ENCODE data around the gene CALY.
A peak's percentile ranks its signal among the peaks of the same experiment; 100 is the strongest.

Gene CALY

DNA sequence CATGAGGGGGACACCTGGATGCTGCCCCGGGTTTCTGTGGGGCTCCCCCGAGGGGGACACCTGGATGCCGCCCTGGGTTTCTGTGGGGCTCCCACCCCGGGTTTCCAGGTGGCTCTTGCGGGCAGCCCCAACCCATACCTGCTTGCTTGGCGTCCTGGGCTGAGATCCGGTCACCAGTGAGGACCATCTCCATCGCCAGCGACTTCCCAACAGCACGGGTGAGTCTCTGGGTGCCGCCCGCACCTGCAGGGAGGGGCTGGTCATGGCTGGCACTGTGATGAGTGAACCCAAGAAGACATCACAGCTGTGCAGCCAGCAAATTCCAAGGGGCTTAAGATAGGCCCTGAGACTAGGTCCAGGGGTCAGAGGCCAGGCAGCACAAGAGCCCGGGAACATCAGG lies 30.1 kb upstream of the CALY start:
- no peak for DNase-seq (ENCODE audit: low read depth in 2 of 2, low spot score in 1 of 2)

DNA sequence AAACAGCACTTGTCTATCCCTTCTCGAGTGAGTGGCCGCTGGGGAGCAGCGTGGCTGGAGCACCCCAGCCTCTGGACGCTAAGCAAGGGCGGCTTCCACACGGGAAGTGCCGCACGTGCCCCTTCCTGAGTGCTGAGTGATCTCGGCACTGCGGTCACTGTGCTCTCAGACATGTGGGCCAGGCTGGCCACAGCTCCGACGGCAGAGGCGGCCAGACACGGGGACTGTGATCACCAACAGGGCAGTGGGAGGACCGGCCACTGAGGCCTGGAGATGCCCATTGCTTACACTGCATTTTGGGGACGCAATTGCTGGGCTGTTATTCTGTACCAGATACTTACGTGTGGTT lies 29.4 kb upstream of the CALY start:
- no peak for DNase-seq (ENCODE audit: low read depth in 2 of 2, low spot score in 1 of 2)

DNA sequence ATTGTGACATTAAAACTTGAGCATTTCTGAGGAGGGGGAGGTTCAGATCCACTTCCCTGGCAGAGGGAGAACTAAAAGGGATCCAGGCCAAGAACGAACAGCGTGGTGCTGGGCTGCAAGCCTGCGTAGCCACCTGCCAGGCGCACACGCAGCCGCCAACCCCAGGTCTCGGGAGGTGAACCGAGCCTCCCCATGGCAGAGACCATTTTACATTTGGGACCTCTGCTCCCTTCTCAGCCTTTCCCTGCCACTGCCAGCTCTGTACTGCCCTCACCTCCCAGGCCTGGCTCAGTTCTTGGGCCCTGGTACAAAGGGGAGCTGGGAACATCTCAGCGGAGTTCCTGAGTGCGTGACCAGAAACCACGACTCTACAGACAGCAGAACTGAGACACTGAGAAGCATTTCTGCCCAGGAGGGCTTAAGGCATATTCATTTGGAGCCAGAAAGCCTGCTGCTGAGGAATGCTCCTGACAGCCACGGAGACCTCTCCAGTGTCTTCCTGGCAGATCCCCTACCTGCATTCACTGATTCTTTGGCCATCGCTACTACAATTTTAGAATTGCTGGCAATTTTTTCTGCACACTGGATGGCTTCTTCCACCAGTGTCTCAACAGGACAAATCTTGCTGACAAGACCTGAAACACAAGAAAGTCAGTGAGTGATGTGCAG lies 28.9 kb upstream of the CALY start:
- DNase-seq (ENCODE audit: low read depth in 2 of 2, low spot score in 1 of 2), result no peak

DNA sequence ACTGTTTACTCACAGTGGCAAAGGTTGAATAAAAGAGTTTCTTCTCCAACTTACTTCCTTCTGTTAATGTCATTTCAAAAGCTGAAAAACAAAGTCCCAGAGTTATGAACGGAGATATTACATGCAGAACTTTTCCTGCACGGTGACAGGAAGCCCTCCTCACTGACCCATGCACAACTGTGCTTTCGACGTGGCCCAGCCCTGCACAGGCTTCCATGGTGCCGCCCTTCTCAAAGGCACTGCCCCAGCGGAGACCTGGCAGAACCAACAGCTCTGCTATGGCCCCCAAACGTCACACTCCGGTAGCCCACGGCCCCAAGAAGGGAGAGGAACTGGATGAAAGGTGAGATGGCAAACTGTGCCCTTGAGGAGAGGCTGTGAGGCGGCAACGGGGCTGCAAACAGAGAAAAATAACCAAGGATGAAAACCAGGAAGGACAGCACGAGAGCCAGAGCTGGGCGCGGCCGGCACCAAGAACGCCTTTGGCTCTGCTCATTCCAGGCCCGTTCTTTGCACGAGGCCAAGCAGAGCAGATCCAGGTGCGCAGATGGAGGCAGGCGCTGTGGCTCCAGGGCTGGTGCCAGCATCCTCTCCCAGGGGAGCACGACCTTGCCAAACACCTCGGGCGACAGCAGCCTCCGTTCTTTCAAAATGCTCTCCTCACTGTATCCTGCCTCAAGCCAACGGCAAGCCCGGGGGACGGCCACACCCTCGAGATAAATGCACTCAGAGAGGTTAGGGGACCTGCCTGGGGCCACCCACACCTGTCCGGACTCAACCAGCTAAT lies 28.1 kb upstream of the CALY start:
- no peak for DNase-seq (ENCODE audit: low read depth in 2 of 2, low spot score in 1 of 2)

DNA sequence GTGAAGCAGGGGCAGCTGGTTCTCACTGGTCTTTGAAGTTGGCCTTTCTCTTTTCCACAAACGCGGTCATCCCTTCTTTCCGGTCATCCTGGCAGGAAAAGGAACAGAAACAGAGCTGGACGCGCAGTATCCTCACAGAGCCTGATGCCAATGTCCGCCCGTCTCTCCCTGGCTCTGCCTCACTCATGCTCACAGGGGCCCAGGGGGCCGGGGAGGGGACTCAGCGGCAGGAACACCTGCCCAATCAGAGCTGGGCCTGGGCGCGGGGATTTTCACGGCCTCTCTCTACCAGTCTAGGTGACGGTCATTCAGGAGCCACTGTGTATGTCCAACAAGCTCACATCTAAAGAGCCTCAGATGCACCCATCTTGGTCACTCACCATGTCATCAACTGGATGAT lies 26.1 kb upstream of the CALY start:
- no peak for DNase-seq (ENCODE audit: low read depth in 2 of 2, low spot score in 1 of 2)

DNA sequence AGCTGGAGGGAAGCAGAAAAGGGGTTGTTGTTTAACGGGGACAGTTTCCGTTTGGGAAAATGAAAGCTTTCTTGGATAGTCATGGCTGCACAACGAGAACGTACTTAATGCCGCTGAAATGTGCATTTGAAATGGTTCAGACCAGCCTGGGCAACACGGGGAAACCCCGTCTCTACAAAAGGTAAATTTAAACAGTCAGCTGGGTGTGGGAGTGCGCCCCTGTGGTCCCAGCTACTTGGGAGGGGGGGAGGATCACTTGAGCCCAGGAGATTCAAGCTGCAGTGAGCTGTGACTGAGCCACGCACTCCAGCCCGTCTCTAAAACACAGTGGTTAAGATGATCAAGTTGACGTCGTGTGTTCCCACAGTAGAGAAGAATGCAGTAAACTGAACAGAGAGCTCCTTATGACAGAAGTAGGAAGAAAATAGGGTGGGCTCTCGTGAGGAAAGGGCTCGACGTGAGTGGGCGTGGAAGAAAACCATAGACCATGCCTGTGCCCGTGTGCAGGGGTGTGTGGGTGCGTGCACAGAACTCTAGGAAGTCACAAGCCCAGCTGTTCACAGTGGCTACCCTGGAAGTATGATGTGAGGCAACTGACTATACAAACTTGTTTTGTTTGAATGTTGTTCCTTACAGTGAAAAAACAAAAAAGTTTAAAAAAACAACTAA lies 25.2 kb upstream of the CALY start:
- DNase-seq (ENCODE audit: low read depth in 2 of 2, low spot score in 1 of 2), result no peak

DNA sequence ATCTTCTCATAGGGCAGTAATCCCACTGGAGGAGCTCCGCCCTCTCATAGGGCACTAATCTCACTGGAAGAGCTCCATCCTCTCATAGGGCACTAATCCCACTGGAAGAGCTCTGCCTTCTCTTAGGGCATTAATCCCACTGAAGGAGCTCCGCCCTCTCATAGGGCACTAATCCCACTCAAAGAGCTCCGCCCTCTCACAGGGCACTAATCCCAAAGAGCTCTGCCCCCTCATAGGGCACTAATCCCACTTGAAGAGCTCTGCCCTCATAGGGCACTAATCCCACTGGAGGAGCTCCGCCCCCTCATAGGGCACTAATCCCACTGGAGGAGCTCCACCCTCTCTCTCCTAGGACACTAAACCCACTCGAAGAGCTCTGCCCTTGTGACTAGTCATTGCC lies 24.5 kb upstream of the CALY start:
- no peak for DNase-seq (ENCODE audit: low read depth in 2 of 2, low spot score in 1 of 2)

DNA sequence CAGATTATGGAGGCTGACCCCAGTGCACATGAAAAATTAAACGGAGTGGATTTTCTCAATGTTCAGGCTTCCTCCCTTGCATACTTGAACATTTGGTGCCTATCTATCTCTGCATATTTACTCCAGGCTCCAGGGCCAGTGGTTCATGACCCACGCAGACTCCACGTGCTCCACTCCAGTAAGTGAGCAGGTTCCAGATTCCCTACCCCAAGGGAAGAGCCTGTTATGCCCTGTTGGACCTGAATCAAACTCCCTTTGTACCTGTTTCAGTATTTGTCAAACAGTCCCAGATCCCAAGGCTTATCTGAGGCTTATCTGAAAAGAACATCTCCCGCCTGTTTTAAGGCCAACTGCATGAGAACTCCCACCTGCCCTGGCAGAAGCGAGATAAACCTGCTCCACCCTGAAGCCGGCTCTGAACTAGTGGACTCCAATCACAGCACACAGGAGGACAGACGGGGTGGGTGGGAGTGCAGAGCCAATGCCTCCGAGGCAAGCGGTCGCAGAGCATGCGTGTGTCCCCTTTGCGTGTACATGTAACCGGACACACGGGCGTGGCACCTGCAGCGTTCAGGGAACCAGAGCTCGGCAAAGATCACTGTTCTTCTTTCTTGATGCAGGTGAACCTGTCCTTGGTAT lies 23.4 kb upstream of the CALY start:
- no peak for DNase-seq (ENCODE audit: low read depth in 2 of 2, low spot score in 1 of 2)

DNA sequence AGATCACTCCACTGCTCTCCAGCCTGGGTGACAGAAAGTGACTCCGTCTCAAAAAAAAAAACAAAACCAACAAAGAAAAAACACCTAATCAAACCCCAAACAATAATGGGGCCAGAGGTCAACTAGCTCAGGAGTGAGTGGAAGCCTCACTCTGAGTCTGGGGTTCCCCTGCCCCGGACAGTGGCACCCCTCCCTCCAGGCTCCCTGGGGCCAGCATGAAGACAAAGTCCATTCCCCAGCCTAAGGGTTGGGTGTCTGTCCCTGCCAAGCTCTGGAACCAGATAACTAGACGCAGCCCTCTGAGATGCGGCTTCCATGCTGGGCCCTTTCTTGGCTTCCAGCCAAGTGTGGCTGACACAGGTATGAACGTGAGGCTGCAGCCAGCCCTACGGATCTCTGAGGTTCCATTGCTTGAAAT lies 22.9 kb upstream of the CALY start:
- no peak for DNase-seq (ENCODE audit: low read depth in 2 of 2, low spot score in 1 of 2)

DNA sequence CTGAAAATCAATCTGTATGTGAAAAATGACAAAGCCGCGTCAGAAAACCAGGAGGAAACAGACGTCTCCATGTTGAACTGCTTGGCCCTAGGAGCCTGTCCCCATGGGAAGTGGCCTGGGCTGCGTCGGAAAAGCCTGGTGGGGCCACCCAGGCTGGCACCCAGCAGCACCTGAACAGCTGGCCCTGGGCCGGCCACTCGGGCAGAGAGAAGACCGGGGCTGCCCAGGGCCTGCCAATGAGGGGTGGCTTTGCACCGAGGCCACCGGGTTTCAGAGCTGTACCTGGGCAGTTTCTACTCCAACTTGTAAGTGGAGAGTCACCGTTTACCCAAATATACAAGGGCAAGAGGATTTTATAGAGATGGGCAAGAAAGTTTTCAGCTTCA lies 22.2 kb upstream of the CALY start:
- DNase-seq (ENCODE audit: low read depth in 2 of 2, low spot score in 1 of 2), result no peak

DNA sequence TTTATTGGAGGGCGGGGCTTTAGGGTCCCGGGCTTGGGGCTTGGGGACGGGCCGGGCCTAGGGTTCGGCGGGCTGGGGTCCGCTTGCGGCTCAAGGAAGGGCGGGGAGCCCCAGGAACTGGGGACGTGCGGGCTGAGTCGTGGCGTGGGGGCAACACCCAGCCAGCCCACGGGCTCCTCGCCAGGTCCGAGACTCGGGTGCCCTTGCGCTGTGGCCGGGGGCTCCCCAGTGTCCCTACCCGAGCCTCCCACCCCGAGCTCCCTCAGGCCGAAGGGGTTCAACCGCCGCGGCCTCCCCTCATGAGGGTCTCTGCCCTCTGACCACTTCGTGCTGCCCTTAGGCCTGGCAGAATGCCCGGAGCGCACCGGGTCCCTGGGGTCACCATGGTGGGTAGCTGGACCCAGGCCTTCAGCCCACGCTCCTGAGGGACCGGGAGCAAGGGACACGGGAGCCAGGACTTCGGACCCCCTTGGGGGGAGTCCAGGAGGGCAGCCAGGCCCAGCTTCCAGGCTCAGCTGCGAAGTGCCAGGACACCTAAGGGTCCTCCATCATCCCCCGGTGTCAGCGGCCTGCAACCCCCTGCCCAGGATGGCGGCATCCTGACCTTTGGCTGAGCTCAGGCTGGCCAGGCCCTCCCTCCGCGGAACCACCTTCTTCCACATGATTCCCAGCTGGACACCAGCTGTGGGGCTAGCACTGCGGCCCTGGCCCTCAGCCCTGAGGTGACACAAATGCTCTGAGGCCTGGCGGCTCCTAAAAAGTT lies 21.6 kb upstream of the CALY start:
- no peak for DNase-seq (ENCODE audit: low read depth in 2 of 2, low spot score in 1 of 2)

DNA sequence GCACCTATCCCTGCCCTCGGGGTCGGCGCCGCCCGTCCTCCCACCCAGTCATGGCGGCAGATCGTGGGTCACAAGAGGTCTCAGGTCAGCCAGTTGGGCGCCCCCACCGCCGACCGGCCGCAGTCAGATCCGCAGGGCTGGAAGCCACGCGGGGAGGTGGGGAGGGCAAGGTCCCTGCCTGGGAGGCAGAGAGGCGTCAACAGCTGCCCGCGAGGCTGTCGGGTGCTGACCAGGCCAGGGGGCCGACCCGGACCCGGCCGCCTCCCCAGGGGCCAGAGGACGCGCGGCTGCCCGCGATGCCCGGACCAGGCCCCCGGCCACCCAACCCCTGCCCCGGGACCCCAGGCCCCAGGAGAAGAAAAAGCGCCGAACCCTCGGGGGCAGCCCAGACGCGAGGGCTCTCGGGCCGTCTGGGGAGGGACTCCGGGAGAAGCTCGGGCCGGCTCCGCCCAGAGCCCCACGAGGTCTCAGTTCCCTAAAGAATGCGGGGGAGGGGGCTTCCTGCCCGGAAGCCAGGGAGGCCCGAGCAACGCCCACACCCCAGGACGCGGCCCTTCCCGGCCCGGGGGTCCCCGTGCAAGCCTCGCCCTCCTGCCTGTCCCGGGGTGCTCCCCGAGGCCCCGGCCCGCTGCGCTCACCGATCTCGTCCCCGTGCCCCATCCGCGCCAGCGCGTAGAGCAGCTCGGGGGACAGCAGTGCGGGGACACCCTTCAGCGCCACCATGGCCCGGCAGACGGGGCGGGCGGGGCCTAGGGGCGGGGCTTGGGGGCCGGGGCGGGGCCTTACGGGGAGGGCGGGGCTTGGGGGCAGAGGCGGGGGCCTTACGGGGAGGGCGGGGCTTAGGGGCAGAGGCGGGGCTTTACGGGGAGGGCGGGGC lies 20.8 kb upstream of the CALY start, which contains the start of gene FUOM:
FUOM (minus strand) TSS at position 735 of the 877 bp plus-strand sequence; CDS start at position 723, 12 bp downstream.
- peak; percentile 36 to 43 for DNase-seq (ENCODE audit: low read depth in 2 of 2, low spot score in 1 of 2)

DNA sequence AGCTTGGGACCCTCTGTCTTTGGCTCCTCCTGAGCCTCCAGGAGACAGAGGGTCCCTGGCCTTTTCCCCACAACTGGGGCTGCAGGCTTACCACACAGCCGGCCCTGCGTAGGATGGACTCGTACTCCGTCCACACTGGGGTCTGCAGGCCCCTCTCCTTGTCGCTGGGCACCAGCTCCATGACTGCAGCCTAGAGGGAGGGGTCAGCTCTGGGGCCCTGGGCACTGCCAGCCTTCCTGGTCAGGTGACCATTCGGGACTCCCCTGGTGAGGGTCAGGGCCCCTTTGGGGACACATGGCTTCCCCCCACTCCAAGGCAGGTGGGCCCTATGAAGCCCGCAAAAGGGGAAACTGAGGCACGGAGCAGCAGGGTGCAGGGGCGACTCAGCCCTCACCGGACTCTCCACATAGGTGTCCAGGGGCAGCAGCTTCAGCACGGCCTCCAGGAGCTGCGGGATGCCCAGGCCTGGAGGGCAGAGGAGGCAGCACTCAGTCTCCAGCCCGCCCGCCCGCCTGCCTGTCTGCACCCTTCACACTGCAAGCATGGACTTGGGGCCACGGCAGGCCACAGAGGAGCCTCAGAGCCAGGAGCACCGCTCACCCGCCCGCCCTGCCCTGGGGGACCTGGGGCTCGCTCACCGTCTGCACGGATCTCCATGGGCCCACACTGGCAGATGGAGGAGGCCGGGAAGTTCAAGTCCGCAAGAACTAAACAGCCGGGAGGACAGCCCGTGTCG lies 20.0 kb upstream of the CALY start:
- DNase-seq (ENCODE audit: low read depth in 2 of 2, low spot score in 1 of 2), result no peak

DNA sequence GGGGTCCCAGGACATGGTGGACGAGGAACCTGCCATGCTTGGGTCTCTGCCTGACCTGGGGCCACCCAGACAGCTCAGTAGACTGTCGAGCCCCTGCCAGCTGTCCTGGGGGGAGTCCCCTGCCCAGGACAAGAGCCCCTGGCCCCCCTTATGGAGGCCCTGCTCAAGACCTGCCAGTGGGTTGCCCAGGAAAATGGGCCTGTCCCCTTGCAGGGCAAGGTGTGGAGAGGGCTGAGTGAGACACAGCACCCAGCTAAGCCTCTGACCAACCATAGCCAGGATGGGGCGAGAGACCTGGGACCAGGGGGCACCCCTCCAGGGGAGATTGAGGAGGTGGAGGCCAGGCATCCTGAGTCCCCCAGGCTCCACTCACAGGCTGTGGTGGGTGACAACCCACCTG lies 19.3 kb upstream of the CALY start:
- no peak for DNase-seq (ENCODE audit: low read depth in 2 of 2, low spot score in 1 of 2)

DNA sequence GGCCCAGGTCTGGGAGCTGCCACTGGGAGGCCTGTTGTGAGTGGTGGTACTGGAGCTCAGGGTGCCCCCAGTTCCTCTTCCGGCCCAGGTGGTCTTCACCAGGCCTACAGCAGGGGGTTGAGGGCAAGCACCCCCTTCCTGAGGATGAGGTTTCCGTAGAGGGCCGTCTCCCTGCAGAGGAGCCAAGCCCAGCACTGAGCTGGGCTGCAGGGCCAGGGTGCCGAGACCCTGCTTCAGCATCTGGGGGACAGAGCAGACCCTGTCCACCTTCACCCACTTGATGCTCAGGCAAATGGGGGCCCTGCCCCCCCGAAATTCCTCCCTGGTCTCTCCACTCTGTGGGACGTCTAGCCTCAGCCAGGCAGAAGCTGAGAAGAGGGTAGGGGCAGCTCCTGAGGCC lies 18.6 kb upstream of the CALY start:
- DNase-seq (ENCODE audit: low read depth in 2 of 2, low spot score in 1 of 2), result no peak

DNA sequence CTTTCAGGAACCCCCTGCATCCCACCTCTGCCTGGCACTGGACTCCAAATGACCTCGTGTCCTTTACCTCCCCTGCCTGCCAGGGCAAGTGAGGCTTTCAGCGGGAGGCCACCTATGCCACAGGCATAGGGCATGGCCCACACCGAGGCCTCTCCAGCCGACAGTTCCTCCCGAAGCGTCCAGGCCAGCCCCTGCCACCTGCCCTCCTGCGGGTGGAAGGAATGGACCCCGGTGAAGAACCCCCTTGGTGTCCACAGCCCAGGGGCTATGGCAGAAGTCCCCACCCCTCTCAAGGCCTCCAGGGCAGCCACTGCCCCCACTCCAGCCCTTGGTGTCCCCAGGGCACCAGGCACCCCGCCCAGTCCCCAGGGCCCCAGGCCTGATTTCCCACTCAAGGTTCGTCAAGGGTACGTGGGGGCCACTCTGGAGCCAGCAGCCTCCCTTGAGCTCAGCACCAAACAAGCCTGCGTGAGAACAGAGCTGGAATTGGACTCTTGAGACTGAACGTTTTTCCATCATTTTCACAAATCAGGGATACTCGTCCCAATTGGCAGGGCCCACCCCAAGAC lies 18.1 kb upstream of the CALY start:
- DNase-seq (ENCODE audit: low read depth in 2 of 2, low spot score in 1 of 2), result no peak

DNA sequence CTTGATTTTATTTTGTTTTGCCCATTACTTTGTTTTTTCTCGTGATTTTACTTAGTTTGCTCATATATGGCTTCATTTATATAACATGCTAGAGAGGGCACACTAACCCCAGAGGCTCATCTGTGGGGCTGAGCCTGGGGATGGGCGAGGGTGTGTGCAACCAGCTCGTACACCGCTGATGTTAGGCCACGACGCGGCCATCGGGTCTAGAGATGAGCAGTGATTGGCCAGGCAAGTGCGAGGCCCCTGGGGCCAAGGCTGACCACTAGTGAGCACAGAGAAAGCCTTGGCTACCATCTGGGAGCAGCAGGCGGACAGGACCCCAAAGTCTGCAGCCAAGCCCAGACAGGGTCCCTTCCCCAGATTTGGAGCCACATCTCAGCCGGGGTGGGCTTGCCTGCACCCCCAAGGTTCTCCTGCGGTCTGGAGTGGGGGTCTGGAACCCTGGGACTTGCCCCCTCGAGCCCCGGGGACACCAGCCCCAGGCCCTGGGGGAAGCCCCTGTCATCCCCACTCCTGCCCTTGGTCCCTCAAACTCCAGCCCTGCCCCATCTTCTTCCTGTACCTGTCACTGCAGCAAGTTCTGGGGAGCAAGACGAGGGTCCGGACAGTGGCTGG lies 17.4 kb upstream of the CALY start:
- DNase-seq (ENCODE audit: low read depth in 2 of 2, low spot score in 1 of 2), result no peak

DNA sequence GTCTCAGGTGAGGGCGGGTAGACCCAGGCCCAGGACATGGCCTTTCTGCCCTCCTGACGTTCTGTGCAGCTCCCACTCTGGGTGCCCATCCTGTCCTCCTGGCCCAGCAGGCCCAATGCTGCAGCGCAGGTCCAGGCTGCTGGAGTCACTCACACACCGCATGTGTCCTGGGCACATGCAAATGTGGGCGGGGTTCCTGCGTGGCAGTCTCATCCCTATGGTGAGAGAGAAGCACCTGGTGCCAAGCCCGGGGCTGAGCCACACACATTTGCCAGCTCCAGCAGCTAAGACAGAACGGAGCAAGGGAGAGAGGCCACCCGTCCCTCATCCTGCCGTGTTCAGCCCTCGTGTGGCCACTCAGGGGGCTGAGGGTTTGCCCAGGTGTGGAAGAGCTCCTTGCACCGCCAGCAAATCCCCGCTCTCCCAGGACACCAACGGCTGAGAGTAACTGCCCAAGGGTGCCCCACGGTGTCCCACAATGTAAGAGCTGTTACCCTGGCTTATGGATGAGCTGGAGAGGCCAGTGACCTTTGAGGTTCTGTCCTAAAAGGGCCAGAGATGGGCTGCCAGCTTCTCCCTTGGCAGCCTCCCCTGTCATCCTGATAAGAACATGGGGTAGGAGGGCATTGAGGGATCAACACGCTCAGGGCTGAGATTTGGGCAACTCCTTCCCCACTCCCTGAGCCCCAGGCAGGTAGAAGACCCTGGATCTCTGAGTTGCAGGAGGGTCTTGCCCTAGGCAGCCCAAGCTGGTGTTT lies 16.7 kb upstream of the CALY start:
- DNase-seq (ENCODE audit: low read depth in 2 of 2, low spot score in 1 of 2), result no peak

Data from stimulated activated CD8-positive, alpha-beta memory T cell treated with anti-CD3 and anti-CD28 coated beads, Interleukin-4, amount 100 ng/mL, for 1 hour (primary cell).